HS-5 (cell line): ENCODE data around the gene IGFBP3.

Source experiments
- DNase-seq: peaks from one replicate; pipeline ENCODE4 v3.0.0-alpha.2; 2012; ENCODE audit warnings: low read depth

The IGFBP3 gene

DNA sequence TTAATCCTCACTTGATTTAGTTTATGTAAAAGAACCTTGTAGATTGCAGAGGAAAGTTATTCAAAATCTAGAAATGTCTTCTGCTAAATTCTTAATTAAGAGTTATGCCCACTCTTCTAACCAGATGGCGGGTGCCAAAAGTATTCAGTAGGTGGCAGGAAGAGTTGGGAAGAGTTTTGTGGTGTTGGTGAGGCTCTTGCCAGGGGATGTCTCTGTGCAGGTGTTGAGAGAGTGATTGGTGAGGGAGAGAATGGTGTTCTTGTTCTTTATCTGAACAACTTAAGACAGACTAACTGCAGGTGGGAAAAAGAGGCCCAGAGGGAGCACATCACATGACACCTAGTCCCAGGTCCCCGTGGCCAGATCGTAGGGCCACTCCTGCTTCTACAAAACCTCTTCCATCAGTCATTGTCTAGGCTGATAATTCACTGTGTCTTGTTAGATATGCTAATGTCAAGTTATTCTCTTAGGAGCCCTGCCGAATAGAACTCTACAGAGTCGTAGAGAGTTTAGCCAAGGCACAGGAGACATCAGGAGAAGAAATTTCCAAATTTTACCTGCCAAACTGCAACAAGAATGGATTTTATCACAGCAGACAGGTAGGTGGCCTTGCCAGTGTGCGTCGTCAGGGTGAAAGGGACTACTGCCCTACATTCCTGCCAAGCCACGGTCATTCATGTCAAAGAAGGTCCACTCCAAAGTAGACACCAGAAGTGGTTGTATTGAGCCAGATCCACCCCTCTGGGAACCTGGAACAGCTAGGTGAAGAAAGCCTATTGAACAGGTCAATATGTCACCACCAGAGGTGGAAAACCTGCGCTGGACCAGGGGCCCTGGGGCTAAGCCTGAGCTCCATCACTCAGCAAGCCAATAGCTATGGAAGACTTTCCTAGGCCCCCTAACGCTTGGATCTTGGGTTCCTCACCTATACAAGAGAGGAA, 29.3 kb downstream of the IGFBP3 start:
- no peak for DNase-seq

- DNase-seq: peak; percentile 56
Measured at GRCh38 chr7:45890902-45891461, 30.1 kb downstream of the IGFBP3 start.

- no peak for DNase-seq
Measured at GRCh38 chr7:45890125-45890901, 30.8 kb downstream of the IGFBP3 start.

DNA sequence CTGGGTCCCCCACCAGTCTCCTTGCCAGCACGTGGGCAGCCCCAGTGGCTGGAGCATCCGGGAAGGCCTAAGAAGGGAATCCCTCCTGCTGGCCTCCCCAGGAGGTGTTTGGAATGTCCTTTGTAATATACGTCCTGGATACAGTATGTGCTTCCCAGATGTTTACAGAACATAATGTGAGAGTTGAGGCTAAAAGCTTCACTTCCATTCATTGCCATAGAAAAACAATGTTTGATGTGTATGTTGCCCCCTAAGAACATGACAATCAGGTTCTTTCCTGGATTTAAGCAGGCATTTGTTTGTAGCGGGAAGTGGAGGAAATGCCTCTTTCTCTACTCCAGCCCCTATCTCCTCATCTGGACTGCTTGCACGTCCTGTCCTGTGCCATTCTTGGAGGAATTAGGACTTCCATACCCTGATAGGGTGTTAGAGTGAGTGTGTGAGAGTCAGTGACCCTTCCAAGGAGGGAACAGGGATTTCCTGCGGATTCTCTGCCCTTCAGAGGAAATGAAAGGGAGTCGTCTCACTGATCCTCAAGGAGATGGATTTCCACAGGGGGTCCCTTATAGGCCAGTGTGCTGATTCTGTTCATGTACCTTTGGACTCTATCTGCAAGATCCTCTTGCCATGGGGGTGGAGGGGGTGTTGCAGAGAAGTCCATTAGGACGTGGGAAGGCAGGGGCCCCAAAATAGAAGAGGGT, 31.6 kb downstream of the IGFBP3 start:
- no peak for DNase-seq

GRCh38 chr7:45888993-45889366, 32.1 kb downstream of the IGFBP3 start:
- no peak for DNase-seq

DNA sequence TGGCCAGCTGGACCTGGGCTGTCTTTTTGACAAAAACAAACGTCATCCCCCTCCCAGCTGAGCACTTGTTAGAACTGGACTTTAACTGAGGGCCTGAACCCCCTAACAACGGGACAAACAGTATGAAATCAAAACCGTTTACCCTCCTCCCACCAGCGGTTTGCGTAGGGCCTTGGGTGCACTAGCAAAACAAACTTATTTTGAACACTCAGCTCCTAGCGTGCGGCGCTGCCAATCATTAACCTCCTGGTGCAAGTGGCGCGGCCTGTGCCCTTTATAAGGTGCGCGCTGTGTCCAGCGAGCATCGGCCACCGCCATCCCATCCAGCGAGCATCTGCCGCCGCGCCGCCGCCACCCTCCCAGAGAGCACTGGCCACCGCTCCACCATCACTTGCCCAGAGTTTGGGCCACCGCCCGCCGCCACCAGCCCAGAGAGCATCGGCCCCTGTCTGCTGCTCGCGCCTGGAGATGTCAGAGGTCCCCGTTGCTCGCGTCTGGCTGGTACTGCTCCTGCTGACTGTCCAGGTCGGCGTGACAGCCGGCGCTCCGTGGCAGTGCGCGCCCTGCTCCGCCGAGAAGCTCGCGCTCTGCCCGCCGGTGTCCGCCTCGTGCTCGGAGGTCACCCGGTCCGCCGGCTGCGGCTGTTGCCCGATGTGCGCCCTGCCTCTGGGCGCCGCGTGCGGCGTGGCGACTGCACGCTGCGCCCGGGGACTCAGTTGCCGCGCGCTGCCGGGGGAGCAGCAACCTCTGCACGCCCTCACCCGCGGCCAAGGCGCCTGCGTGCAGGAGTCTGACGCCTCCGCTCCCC, 32.7 kb downstream of the IGFBP3 start, which contains the start of gene IGFBP1:
TSS of gene IGFBP1 (plus strand) at position 304 of the 808 bp plus-strand sequence. CDS start at position 469, 165 bp downstream.
- DNase-seq: no peak

DNA sequence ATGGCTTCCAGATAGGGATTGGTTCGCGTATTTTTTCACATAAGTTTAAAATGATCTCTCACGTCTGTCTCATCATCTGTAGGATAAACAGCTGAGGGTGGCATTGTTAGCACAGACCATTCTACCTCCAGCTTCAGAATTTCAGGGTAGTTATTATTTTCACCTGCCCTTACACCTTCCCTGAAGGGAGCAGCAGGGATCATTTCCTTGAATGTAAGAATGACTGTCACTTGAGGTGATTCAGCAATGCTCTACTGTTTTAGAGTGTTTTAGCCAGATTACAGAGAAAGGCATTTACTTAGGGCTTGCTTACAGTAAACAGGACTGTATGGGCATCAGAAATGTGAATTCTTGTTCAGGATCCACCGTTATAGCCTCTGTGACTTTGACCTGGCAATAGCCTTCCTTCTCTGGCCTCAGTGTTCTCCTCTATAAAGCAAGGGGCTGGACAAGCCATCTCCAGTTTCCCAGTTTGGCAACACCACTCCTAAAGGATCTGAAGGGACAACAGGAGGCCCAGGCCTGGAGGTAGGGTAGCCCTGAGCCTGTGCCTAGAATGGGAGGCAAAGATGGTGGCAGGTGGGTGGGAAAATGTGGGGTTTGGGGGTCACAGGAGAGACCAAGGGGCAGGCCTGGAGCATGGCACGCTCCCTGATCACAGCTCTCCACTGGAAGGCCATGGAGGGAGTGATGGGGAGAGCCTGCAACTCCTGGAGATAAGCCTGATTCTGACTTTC, 34.0 kb downstream of the IGFBP3 start:
- no peak for DNase-seq

DNA sequence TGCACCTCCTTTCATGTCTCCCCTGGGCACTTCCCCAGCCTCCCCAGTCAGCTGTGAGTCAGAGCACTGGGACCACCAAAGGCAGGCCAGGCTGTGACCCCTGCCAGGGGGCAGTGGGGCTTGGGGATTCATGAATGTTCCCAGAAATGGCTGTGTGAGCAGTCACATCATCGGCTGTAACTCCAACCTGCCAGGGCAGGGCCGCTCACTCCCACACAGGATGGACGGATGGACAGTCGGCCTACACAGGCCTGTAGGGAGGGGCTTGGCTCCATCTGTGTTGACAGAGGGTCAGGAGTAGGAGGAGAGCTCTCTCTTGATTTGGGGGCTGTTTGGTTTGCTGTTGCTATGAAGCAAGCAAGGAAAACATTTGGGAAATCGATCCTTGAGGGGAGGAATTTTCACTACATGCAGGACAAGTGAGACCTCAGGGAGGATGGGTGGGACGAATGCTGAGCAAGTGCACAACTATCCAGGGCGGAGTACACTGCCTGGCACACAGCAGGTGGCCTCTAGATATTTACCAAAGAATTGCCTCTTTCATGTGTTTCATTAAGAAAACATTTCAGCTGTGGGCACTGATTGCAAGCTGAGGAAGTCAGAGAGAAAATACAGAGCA, 35.7 kb downstream of the IGFBP3 start:
- peak; percentile 93 for DNase-seq

DNA sequence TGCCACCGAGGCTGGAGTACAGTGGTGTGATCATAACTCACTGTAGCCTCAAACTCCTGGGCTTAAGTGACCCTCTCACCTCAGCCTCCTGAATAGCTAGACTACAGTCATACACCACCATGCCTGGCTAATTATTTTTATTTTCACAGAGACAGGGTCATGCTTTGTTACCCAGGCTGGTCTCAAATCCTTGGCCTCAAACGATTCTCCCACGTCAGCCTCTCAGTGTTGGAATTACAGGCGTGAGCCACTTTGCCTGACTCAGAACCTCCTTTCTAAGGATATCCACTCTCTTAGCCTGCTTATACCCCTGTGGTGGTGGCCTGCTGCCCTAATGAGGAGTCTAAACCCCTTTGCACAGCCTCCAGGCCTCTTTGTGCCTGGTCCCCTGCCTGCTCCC, 36.9 kb downstream of the IGFBP3 start:
- DNase-seq: no peak

- DNase-seq: no peak
Measured at GRCh38 chr7:45882465-45882810, 38.6 kb downstream of the IGFBP3 start.

DNA sequence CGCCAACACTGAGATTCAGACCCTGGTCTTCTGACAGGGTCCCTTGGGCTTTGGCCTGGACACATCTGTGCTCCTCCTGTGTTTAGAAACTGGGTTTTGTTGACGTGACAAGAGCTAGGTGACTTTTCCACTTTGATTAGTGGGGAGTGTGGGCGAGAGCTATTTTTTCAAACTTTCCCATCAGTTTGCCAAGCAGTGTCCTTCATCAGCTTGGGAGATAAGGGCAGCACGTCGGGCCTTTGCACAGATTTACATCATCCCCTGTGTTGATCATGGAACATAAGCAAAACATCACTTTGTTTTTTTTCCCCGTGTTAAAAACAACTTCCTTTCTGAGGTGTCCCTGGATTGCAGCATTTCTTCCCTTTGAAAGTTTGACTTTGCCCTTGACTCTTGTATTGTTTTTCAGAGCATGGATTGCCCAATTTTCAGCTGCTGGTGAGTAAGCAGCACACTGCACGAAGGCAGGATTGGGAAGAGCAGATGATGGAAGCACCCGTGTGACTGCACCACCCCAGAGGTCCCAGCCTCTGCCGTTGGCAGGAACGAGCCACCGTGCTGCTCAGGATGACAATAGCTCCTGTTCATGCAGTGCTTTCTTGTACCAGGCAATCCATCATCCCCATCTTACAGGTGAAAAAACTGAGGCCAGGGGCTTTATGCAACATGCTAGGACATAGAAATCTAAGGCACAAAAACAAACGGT, 39.2 kb downstream of the IGFBP3 start:
- DNase-seq: peak; percentile 75

DNA sequence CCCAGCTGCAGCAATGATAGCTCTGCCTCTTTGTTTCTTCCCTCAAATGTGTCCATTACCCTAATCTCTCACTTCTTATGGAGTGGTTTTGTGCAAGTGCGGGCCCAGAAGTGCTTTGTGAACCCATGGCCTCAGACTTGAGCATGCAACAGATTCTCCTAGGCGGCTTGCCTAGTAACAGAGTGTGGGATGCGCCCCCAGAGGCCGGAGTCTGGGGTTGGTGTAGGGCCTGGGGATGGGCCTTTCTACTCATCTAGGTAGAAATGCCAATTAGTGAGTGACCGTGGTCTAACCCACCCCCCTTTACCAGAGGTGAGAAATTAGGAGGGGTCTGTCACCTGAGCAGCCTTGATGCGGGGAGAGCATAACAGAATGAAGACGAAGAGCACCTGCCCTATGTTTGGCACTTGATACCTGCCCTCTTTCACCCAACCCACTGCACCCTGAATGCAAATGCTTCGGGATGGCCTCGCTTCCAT, 39.8 kb downstream of the IGFBP3 start:
- DNase-seq: no peak

DNA sequence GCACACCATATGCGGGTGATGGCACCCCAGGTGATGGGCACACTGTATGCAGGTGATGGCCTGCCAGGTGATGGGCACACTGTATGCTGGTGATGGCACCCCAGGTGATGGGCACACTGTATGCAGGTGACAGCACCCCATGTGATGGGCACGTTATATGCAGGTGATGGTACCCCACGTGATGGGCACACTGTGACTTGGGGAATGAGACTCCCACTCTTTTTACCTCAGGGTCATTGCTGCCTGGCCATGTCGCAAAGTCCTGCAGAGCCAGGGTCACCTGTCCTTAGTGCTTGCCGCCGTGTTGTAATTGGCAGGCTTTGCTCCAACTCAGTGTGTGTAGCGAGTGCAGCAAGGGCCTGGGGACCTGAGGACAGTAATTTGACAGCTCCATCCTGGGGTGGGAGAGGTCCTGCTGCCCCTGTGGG, 40.6 kb downstream of the IGFBP3 start:
- no peak for DNase-seq

- no peak for DNase-seq
Measured at GRCh38 chr7:45878457-45879144, 42.5 kb downstream of the IGFBP3 start.

- no peak for DNase-seq
Measured at GRCh38 chr7:45876519-45876918, 44.6 kb downstream of the IGFBP3 start.

DNA sequence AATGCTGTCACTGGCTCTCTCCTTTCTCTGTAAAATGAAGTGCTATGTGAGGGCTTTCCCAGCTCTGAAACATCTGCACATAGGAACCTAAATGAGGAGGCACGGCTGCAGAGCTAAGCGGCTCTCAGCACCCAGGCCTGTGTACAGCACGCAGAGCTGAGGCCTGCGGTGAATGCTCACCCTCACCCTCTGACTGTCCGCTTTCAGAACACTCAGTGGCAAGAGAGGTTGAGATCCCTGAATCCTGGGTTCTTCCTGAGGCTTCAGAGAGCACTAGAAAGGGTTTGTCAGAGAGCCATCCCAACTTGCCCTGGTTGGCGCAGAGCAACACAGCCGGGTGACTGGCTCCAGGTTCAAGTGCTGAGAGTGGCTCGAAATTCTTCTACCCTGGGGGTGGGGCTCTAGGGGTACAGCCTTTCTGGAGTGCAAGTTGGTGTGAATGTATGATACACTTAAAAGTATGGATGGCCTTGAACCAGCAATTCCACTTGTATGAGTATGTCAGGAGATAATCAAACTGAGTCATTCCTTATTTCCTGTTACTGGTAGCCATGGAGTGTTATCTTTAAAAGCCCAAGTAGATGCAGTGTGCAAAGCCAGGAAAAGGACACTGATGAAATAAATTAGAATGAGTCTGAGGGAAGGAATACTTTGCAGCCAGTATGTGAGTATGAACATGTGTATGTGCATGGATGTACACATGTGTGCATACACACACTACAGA, 46.5 kb downstream of the IGFBP3 start:
- DNase-seq: peak; percentile 93

DNA sequence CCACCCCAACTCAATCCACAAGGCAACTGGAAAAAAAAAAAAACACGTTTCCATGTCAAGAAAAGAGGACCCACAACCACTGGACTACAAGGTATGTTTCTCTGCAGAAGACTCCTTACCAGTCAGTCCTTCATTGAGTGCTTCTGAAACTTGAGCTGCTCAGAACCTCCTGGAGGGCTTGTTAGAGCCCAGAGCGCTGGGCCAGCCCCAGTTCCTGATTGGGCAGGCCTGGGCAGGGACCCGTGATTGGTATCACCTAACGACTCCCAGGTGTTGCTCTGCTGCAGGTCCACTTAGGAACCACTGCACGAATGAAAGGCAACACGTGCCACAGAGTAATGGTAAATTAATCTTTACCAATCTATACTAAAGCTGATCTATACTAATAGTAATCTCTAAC, 47.7 kb downstream of the IGFBP3 start:
- no peak for DNase-seq

GRCh38 chr7:45873035-45873354, 48.1 kb downstream of the IGFBP3 start, which contains the start of gene CCDC201:
TSS of gene CCDC201 (minus strand) at chr7:45873082. CDS start at chr7:45873007, 75 bp downstream.
- no peak for DNase-seq
